ENCODE results near the gene IQSEC3. TPM values are rescaled to one million over a fixed set of nuclear protein-coding genes. Genes with fewer than 3 reads are reported as not detected.

The IQSEC3 gene
- total and polyA plus RNA-seq, 10 of the 15 experiments (the other 5 are each of a cell fraction or from before 2014, with no cell fraction given), result not detected

DNA sequence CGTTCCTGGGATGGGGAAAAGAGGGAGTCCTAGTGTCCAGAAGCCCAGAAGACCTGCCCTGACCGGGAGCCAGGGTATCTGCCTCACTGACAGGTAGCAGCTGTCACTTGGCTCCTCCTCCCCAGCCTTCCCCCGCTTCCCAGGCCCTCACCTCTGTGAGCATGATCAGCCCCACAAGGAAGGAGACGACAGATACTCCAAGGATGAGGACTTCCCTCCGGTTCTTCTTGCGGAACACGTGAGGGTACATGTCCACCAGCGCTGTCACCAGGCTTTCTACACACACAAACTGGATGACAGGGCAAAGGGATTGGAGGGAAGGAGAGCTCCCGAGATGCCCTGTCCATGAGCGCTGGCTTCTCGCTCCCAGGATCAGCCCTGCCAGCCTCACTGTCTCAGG lies 157.3 kb downstream of the IQSEC3 start:
- in situ Hi-C loops (cut with MboI), result no loop called here
- ChIA-PET SMC1A (ENCODE audit: uncharacterized antibody, unreplicated experiment) (interaction anchor here (1.3 kb wide), 1 partner anchor 10 kb away, joined by 6 read pairs; no protein-coding TSS in a partner anchor), RAD21 (ENCODE audit: unreplicated experiment) (no interaction called here), POLR2A (no interaction called here), CTCF (interaction anchor here (1.2 kb wide), 1 partner anchor 10 kb away, joined by 3 read pairs; no protein-coding TSS in a partner anchor)
- WGBS (ENCODE audit: insufficient coverage, insufficient replicate concordance, low lambda C conversion rate, missing lambda C conversion rate), result 39% methylated on average over 11 of the region's 11 CpGs
- Histone ChIP-seq H3K4me2 (ENCODE audit: control insufficient read depth, insufficient read depth) (no peak overlapping the region), H3K79me2 (ENCODE audit: control insufficient read depth, insufficient read depth, low read length) (no peaks in the 10 kb centered on the region), H4K20me1 (ENCODE audit: control insufficient read depth, insufficient read depth) (no peaks in the 10 kb centered on the region; the same call in 1 of the 2 replicates), H3K36me3 (ENCODE audit: control insufficient read depth in 2 of 2, insufficient read depth in 2 of 2, low read length in 1 of 2) (no peaks in the 10 kb centered on the region), H3K4me1 (ENCODE audit: control insufficient read depth, insufficient read depth, low read length) (no peaks in the 10 kb centered on the region), H2AFZ (ENCODE audit: control insufficient read depth, low read depth, low read length) (no peak overlapping the region), H3K27me3 (replicated peaks in 1 of 2; ENCODE audit: control insufficient read depth in 2 of 2, insufficient read depth in 2 of 2, low read length in 1 of 2) (peaks cover 0 to 2% of the 10 kb centered on the region in 2 experiments), H3K9ac (ENCODE audit: control insufficient read depth, insufficient read depth, low read length) (no peak overlapping the region), H3K9me3 (replicated peaks; ENCODE audit: control insufficient read depth, insufficient read depth, low read length) (no peaks in the 10 kb centered on the region), H3K27ac (ENCODE audit: control insufficient read depth, insufficient read depth) (no peak overlapping the region), H3K4me3 (no peak overlapping the region)
- FAIRE-seq (no peak), DNase-seq (ENCODE audit: low read depth, low spot score) (no peak), ATAC-seq (no peak)
- BruUV-seq (replicated peaks), result no TSS peak
- TF ChIP-seq CEBPB (IDR thresholded peaks at IDR 0.05; ENCODE audit: borderline replicate concordance in 1 of 2, low read depth in 2 of 2, low read length in 2 of 2), result no peak
- no peak for TF ChIP-seq BHLHE40 (IDR thresholded peaks at IDR 0.05; ENCODE audit: borderline replicate concordance in 1 of 2, low read depth in 2 of 2, low read length in 1 of 2)
- no peak for TF ChIP-seq RUNX3 (IDR thresholded peaks at IDR 0.05; ENCODE audit: low read length)
- no peak for TF ChIP-seq IKZF1 (conservative IDR thresholded peaks at IDR 0.05)
- TF ChIP-seq MTA3 (IDR thresholded peaks at IDR 0.05; ENCODE audit: borderline replicate concordance, low read length), result no peak
- TF ChIP-seq, protein P1, sequence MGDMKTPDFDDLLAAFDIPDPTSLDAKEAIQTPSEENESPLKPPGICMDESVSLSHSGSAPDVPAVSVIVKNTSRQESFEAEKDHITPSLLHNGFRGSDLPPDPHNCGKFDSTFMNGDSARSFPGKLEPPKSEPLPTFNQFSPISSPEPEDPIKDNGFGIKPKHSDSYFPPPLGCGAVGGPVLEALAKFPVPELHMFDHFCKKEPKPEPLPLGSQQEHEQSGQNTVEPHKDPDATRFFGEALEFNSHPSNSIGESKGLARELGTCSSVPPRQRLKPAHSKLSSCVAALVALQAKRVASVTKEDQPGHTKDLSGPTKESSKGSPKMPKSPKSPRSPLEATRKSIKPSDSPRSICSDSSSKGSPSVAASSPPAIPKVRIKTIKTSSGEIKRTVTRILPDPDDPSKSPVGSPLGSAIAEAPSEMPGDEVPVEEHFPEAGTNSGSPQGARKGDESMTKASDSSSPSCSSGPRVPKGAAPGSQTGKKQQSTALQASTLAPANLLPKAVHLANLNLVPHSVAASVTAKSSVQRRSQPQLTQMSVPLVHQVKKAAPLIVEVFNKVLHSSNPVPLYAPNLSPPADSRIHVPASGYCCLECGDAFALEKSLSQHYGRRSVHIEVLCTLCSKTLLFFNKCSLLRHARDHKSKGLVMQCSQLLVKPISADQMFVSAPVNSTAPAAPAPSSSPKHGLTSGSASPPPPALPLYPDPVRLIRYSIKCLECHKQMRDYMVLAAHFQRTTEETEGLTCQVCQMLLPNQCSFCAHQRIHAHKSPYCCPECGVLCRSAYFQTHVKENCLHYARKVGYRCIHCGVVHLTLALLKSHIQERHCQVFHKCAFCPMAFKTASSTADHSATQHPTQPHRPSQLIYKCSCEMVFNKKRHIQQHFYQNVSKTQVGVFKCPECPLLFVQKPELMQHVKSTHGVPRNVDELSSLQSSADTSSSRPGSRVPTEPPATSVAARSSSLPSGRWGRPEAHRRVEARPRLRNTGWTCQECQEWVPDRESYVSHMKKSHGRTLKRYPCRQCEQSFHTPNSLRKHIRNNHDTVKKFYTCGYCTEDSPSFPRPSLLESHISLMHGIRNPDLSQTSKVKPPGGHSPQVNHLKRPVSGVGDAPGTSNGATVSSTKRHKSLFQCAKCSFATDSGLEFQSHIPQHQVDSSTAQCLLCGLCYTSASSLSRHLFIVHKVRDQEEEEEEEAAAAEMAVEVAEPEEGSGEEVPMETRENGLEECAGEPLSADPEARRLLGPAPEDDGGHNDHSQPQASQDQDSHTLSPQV (IDR thresholded peaks at IDR 0.05), result no peak
- TF ChIP-seq EP300 (IDR thresholded peaks at IDR 0.05; ENCODE audit: borderline replicate concordance in 1 of 2, control insufficient read depth in 1 of 2, low read depth in 2 of 2, low read length in 2 of 2), result no peak
- TF ChIP-seq CHD2 (IDR thresholded peaks at IDR 0.05; ENCODE audit: borderline replicate concordance, low read depth, low read length), result no peak
- no peak for TF ChIP-seq ZSCAN29 (IDR thresholded peaks at IDR 0.05)
- TF ChIP-seq, protein P2, sequence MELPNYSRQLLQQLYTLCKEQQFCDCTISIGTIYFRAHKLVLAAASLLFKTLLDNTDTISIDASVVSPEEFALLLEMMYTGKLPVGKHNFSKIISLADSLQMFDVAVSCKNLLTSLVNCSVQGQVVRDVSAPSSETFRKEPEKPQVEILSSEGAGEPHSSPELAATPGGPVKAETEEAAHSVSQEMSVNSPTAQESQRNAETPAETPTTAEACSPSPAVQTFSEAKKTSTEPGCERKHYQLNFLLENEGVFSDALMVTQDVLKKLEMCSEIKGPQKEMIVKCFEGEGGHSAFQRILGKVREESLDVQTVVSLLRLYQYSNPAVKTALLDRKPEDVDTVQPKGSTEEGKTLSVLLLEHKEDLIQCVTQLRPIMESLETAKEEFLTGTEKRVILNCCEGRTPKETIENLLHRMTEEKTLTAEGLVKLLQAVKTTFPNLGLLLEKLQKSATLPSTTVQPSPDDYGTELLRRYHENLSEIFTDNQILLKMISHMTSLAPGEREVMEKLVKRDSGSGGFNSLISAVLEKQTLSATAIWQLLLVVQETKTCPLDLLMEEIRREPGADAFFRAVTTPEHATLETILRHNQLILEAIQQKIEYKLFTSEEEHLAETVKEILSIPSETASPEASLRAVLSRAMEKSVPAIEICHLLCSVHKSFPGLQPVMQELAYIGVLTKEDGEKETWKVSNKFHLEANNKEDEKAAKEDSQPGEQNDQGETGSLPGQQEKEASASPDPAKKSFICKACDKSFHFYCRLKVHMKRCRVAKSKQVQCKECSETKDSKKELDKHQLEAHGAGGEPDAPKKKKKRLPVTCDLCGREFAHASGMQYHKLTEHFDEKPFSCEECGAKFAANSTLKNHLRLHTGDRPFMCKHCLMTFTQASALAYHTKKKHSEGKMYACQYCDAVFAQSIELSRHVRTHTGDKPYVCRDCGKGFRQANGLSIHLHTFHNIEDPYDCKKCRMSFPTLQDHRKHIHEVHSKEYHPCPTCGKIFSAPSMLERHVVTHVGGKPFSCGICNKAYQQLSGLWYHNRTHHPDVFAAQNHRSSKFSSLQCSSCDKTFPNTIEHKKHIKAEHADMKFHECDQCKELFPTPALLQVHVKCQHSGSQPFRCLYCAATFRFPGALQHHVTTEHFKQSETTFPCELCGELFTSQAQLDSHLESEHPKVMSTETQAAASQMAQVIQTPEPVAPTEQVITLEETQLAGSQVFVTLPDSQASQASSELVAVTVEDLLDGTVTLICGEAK (IDR thresholded peaks at IDR 0.05; ENCODE audit: borderline replicate concordance), result no peak
- no peak for TF ChIP-seq TCF7 (IDR thresholded peaks at IDR 0.05; ENCODE audit: borderline replicate concordance)
- intact Hi-C loops (cut with micrococcal nuclease; ENCODE audit: unreplicated experiment), result no loop called here
